ENCODE measurements around the gene CST1.
"Not testable (repeated sequence)": the region's sequence is repeated elsewhere in the genome, so short reads cannot be mapped to it uniquely, and the experiment has no call there.

The CST1 gene

DNA sequence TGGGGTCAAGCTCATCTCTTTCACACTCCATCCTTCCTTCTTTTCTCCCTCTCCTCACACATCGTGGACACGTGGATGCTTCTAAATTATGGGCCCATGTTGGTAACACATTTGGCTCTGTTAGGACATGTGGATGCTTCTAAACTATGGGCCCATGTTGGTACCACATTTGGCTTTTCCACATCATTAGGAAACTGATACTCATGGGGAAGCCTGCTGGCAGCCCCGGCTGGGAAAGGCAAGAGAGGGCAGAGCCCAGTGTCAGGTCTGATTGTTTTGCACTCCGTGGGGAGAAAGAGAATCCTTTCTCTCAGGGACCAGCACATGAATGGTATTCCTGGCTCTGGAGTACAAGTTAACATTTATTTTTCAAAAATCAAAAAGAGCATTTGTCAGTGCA lies 4.0 kb upstream of the CST1 start:
- no peak for DNase-seq

DNA sequence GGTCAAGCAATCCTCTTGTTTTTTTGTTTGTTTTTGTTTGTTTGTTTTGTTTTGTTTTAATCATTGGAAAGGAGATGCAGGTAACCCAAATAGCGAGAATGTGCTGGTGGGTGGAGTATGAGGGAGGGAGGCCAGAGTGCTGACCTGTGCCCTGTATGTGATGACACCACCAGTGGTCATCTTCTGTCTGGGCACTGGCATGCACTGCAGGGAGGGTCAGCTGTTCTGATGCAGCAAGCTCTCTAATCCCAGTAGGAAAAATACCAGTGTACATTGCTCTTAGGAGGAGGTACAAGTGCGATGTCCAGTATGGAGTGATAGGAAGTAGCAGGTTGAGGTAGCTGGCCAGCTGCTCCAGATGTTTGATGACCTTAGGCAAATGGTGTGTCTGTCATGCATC lies 2.9 kb upstream of the CST1 start:
- DNase-seq = no peak

DNA sequence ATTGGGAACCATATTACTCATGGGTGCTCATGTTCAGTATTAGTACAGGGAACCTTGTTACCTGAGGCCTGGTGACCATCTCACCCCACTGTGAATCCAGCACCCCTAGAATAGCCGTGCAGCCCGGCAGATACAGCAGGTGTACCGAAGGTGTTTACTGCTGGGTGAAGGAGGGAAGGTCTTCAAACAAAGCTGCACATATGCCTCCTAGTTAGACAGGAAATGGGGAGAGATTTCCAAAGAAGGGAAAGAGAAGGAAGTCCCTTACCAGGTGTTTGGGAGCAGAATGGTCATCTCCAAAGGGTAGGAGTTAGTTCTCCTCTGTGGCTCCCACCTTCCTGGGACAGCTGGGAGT lies 2.4 kb upstream of the CST1 start:
- DNase-seq = no peak

DNA sequence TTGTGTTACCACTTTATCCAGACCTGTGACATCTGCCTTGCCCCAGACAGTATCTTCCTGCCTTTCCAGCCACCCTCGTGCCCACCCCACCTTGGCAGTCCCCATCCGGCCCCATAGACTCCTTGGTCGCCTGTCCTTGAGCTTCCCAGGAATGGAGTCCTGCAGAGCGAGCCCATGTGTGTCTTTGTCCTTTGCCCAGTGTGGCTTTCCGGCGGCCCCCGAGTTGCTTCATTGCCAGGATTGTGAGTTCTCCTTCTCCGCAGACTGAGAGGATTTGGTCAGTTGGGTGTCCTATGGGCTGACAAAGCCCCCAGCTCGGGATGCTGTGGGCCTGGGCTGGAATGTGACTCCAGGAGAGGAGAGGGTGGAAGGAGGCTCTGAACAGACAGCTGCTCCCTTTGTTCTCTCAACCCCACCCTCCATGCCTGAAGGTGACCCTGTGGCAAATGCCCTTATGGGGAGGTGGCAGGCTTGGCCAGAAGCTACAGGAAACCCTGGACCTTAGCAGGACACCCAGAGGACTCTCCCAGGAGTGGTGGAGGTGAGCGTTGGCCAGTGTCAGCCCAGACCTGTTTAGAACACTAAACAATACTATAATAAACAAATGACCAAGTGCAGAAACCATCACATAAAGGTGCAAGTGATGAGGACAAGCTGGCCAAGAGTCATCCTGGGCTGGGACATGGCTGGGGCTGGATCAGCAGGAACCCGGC lies 1.9 kb upstream of the CST1 start:
- no peak for DNase-seq

DNA sequence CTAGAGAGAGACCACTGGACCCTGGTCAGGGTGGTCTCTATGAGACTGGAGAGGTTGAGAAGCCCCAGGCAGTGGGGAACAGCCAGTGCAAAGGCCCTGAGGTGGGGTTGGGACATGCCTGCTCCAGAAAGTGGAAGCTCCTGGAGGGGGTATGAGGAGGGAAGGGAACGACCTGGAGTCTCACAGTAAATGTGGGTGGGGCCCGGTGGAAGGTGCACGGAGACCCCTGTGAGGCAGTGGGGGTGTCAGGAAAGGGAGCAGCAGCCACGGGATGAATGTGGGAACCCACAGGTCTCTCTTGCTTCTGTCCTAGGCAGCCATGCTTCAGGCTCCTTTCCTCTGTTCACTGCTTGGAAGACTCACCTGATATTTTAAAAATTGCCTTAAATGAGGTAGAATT lies 1.3 kb upstream of the CST1 start:
- no peak for DNase-seq

DNA sequence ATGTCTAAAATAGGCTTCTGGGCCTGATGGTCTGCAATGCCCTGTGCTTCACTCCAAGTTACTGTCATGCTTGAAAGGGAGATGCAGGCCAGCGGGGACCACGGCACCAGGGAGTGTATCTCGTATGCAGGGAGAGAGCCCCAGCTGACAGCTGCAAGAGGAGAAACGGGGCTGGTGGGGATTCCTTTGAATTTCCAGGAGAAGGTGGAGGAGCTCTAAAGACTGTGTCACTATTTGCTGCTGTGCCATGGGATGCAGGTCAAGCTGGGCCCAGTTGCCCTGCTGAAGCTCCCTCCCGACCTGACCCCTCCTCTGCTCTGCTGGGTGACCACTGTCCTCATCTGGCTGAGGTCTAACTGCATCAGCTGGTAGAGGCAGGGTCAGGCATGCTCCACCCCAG lies 989 bp downstream of the CST1 start:
- no peak for DNase-seq

DNA sequence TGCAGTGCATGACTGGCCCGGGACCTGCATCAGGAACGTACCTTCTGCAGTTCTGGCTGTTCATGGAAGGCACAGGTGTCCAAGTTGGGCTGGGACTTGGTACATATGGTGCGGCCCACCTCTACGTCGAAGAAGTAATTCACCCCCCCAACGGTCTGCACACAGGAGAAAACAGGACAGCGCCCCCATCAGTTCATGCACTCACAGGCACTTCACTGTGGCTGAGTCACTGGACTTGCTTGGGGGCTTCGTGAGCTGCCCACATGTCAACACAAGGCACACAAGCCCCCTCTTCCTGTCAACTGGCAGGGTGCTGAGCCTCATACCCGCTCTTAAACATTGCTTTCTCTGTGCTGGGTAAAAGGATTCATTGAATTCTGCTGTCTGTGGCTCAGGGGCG lies 1.8 kb downstream of the CST1 start:
- DNase-seq = not testable (repeated sequence)

DNA sequence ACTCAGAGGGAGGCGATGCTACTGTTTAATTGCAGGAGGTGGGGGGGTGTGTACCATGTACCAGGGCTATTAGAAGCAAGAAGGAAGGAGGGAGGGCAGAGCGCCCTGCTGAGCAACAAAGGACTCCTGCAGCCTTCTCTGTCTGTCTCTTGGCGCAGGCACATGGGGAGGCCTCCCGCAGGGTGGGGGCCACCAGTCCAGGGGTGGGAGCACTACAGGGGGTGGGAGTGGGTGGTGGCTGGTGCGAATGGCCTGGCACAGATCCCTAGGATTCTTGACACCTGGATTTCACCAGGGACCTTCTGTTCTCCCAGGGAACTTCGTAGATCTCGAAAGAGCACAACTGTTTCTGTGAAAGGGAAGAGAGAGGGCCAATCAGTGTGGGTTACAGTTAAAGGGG lies 3.2 kb downstream of the CST1 start:
- DNase-seq = not testable (repeated sequence)

DNA sequence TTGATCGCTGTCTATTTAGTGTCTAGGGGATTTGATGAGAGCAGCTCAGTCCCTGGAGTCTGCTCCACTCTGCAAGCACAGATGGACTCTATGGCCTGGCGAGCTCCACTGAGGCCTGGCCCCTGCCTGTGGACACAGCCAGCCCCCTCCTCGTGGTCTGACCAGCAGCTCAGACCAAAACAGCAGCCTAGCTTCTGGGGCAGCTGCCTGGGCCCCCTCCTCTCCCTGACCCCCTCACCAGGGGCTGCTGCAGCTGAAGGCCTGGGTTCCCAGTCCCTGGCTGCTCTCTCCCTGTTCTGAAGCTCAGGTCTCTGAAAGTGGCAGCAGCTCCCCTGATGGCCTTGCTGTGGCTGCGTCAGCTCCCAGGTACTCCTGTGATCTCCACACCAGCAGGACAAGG lies 3.6 kb downstream of the CST1 start:
- DNase-seq = not testable (repeated sequence)

DNA sequence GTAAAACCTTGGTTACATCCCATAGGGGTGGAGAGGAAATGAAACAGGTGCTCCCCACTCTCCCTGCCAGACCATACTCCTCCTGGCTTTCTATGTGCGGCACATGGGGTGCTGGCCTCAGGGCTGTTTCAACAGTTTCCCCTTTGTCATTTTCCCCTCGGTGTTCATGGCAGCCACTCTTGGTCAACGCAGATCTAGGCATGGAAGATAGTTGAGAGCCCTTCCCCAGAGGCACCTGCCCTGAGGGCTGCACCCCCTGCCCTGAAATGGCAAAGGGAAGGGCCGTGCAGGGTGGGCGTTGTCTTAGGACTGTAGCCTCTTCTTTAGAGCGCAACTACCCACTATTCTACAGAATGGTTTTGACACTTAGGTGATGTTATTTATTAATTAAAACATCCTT lies 4.4 kb downstream of the CST1 start:
- DNase-seq = no peak

DNA sequence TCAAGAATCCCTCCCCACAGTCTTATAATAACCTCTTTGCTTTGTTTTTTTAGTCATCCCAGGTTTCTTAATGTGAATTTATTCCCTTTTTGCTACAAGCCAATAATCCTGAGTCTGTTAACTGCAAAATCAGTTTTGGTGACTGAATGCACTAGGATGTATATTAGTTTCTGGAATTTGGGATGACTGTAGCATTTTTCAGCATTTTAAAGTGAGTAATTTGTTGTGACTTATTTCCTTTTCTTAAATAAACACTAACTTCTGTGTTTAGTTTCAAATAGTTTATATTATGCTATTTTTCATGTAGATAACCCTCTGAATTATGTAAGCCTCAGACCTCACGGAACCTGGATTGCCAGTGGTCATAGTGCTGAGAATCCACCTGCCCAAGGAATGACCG lies 5.5 kb downstream of the CST1 start:
- DNase-seq = no peak

DNA sequence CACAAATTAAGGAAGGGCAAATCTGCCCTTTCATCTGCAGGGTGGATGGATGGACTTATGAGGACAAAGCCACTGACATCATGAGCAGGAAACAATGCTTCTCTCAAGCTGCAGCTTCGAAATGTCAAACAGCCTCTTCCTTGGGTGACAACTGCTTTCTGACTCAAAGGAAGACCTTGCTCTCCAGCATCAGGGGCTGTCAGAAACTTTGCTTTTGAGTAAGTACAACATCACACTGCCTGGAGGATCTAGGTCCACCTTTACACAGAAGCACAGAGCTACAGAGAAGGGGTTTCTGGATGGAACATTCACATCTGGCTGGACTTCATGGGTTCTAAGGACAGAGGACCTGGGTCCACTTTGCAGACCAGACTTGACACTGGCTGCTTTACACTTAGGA lies 5.9 kb downstream of the CST1 start:
- DNase-seq = no peak

DNA sequence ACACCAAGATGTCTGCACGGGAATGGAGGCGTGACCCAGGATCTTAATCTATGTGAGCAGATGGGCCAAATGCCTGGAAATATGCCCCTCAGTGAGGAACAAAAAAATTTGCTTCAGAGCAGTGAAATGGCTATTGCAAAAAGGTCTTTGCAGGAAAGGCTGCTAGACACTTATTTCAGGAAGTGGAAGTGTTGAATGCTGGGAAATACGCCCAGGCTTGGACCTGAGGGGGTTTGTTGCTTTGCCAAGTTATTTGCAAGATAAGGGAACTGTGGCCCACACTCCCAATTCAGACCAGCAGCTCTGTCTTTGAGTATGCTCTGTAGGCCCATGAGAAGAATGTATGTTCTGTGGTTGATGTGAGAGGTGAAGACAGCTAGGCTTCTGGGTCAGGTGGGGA lies 15.3 kb downstream of the CST1 start:
- DNase-seq = not testable (repeated sequence)

DNA sequence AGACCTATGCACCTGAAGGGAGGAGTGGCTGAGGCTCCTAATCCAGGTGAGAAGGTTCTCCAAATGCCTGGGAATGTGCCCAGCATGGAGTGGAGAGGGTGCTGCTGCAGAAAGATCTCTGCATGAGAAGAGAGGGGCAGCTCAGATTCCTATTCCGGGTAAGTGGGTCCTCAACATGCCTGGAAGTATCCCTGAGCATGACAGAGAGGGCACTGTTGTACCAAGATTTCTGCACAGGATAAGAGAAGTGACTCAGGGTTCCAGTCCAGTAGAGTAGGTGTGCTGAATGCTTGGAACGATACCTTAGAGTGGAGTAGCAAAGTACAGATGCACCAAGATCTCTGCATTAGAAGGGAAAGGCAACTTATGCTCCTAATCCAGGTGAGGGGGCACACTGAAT lies 15.8 kb downstream of the CST1 start:
- not testable (repeated sequence) for DNase-seq

DNA sequence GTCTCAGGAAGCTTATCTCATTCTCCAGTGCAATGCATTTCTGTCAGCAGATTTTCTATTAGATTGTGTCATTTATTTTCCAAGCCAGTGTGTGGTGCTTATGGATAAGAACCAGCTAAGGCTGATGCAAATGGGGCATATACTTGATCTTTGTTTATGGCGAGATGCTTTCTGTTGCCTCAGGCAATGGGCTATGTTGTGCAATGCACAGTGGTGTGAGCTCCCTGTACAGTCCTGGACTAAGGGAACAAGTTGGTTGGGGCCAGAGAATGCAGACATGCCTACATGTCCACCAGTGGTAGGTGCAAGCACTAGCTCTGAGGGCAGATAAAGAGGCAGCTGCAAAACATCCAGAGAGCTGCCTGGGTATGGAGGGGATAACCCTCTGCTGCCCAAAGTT lies 16.3 kb downstream of the CST1 start:
- not testable (repeated sequence) for DNase-seq

DNA sequence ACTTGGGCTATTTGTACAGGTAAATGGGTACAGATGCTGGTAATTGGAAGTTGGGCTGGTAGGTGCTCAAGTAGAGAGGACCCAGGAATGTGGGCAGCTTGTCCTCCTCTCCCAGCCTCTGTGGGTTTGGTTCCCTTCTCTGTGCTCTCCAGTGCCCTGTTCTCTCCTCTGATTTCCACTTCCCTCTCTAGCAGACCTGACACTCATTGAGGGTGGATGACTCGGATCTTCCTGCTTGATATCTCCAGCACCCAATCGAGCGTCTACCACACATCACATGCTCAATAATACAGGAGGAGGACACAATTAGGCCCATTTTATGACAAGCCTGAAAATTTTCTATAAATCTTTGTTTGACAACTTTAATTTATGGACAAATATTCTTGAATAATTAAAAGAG lies 23.7 kb downstream of the CST1 start:
- DNase-seq = no peak

DNA sequence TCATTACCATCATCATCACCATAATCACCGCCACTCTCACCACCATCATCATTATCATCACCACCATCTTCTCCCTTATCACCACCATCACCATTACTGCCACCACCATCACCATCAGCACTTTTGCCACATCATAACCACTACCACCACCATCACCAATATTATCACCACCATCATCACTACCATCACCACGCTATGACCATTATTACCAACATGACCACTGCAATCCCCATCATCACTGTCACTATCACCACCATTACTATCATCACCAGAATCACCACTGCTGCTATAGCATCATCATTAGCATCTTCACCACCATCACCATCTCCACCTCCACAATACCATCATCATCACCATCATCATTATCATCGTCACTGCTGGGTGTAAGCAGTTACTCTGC lies 25.6 kb downstream of the CST1 start:
- no peak for DNase-seq

DNA sequence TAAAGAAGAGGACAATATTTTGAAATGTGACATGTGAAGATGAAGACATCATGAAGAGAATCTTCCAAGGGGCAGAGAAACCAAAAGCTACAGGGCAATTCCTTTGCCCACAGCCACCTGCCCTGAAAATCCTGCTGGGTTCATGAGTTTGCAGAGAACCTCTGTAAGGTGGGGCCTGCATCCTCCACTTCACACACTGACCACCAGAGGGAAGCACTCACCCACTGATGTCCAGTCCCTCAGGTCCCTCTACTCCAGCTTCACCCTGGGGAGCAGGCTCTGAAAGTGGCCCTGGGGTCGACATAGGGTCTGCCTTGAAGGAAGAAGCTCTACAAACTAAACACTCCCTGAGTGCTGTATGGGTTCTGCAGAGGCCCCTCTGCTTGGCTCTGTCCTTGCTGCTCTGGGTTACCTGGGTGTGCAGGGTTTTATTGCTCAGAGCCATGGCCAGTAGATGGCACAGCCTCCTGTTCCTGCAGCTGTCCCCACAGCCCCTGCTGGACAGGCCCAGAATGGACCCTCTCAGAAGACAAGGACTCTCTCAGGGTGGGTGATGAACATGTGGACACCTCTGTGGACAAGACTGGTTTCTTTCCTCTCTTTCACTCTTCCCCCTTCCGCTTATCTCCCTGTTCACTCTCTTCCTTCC lies 27.0 kb downstream of the CST1 start:
- DNase-seq = not testable (repeated sequence)

DNA sequence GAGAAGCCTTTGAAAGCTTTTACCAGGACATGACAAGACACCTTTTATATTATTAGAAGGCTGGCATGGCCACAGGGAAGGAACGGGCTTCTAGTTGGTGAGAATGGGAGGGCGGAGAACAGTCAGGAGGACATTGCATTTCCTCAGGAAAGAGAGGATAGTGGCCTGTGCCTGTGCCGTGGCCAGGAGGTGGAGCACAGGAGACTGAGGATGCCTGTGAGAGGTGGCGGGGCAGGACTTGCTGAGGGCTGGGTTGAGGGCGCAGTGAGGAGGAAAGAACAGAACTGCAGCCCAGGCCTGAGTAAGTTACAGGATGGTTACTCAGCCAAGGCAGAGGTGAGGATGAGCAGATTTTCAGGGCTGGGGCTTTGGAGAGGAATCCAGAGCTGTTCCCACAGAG lies 27.9 kb downstream of the CST1 start:
- DNase-seq = not testable (repeated sequence)

DNA sequence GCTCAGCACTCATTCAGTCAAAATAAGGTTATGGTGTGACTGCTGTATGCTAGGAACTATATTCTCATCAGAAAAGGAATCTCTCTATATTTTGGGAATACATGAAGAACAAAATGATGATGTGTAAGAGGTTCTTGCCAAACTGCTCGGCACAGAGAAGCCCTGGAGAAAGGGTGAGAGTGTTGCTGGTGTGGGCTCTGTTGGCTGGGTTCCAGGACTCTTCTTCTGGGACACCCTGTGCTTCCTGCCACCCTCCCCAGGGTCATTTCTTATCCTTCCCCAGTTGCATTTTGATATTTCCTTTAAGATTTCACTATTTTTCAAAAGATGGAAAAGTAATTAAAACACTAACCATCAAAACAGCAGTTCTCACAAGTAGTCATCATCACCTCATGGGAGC lies 28.8 kb downstream of the CST1 start:
- no peak for DNase-seq

DNA sequence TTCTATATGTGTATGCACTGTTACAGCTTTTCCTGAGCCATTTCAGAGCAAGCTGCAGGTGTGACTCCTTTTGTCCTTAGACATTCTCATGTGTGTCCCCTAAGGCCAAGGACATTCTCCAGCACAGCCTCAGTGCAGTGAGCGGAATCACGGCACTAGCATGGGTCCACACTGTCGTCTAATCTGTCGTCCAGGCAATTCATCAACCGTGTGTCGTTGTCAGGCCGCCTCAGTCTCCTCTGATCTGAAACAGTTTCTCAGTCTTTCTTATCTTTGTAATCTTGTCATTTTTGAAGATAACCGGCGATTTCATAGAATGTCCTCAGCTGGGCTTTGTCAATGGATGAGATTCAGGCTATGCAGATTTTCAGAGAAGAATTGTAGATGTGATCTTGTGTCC lies 31.4 kb downstream of the CST1 start:
- DNase-seq = not testable (repeated sequence)

DNA sequence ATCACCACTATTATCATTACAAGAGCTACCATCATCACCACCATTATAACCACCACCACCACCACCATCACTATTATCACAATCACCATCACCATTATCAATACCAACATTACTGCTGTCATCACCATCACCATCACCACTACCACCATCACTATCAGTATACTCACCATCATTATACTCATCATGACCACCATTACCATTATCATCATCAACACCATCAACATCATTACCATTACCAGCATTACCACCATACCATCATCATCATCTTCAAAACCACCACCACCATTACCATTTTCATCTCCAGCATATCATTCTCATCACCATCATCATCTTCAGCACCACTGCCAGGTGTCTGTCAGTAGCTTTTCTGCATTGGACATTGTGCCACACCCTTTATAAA lies 39.0 kb downstream of the CST1 start:
- DNase-seq = not testable (repeated sequence)

DNA sequence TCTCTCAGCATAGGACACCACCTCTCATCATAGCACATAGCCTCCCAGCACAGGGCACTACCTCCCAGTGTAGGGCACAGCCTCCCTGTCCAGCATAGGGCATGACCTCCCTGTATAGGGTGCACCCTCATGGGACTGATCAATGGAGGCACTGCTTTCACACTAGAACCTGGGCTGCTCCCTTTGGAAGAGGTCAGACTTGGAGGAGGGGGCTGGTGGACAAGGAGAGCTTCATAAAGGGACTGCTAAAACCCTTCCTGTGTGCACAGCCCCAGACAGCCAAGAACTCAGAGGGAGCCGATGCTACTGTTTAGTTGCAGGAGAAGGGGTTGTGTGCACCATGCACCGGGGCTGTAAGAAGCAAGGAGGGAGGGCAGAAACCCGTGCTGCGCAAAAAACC lies 40.0 kb downstream of the CST1 start:
- DNase-seq = no peak

DNA sequence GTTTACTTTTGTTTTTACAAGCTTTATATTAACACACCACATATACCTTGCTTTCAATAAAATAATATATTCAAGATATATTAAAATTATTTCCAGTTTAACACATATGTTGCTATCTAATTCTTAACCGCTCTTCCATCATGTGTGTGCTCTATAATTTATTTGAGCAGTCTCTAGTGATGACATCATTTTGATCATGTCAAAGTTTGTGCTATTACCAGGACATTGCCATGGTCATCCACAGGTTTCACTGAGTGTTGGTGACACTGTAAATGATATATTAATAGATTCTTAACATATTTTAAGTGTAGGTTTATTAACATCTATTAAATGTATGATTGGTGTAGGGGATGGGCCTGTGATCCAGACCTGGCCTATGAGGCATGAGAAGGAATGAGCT lies 44.8 kb downstream of the CST1 start:
- DNase-seq = no peak

DNA sequence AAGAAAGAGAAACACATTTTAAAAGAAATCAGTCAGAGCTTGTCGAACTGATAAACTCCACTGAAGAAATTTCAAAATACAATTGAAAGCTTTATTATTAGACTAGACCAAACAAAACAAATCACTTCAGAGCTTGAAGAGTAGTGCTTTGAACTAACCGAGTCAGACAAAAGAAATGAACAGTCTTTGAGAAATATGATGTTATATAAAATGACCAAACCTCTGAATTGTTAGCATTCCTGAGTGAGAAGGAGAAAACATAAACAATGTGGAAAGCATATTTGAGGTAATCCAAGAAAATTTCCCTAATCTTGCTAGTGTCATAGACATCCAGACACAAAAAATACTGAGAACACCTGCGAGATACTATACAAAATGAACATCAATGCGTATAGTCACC lies 48.7 kb downstream of the CST1 start:
- DNase-seq = no peak
